Measurements from ENCODE around the gene GSE1. TPM values are rescaled to one million over a fixed set of nuclear protein-coding genes. Genes with fewer than 3 reads are reported as not detected.

GSE1 gene
- total RNA-seq, 3 donors from 2014 or later, result 52.3 to 105 (median 60.7) TPM

DNA sequence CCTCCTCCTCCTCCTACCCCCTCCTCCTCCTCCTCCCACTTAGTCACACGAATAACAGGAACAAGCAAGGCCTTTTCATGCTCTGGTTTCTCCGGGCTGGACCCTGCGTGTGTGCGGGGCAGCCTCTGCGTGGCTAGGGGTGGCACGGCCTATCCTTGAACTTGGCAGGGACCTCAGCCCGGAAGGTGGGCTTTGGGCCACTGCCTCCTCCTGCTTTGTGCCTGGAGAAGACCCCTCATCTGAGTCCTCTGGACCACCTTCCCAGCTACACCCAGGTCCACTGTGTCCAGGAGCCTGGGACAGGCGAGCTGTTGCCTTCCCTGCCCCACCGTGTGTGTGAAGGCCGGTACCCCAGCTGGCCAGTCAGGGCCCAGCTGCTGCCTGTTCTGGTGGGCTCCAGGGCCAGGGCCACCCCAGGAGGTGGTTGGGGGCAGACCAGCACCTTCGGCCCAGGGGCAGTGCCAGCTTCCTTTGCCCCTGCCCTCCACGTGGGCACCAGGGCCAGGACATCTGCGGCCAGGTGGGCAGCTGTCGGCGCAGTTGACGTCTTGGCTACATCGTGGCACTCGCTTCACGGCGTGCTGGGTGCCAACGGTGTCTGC is 40.3 kb downstream of the GSE1 start:
- Histone ChIP-seq H3K4me3 (no peak overlapping the region), H3K27me3 (no peaks in the 10 kb centered on the region), H3K9me3 (no peaks in the 10 kb centered on the region), H3K36me3 (no peaks in the 10 kb centered on the region), H3K4me1 (peaks cover 0 to 7% of the 10 kb centered on the region in 2 donors), H3K27ac (peak overlapping the region; percentile 62 to 85)
- TF ChIP-seq POLR2AphosphoS5 (IDR thresholded peaks at IDR 0.05) (no peak), CTCF (IDR thresholded peaks at IDR 0.05) (no peak), POLR2A (IDR thresholded peaks at IDR 0.05) (no peak)
- DNase-seq (ENCODE audit: low spot score in 2 of 2), result no peak
- intact Hi-C loops (cut with DNase I; ENCODE audit: low total_unique reads), result loop anchor here (5.0 kb wide), 1 partner anchor 946 kb away; no protein-coding TSS in a partner anchor

DNA sequence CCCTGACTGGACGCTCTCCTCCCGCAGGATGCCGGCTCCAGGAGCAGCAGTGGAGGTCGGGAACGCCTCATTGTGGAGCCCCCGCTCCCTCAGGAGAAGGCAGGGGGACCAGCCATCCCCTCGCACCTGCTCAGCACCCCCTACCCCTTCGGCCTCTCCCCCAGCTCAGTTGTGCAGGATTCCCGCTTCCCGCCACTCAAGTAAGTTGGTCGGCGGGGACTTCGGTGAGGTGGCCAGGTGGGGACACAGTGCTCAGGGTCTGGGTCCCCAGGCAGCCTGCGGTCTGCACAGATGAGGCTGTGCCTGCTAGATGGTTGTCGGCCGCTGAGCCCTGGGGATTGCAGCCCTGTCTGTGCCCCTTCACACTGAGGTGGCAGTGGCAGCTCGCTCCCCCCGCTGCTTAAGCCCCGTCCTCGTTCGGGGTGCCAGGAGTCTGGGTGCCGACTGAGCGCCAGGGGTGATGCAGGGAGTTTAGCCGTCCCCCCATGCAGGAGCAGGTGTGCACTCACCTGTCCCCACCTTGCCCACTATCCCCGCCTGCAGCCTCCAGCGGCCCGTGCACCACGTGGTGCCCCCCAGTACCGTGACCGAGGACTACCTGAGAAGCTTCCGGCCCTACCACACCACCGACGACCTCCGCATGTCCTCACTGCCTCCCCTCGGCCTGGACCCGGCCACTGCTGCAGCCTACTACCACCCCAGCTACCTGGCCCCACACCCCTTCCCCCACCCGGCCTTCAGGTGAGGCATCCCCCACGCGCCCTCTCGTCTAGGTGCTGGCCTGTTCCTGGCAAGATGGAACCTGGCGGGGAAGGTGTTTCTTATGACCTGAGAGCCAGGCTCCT is 41.4 kb downstream of the GSE1 start:
- Histone ChIP-seq H3K36me3 (no peaks in the 10 kb centered on the region), H3K27me3 (no peaks in the 10 kb centered on the region), H3K9me3 (no peaks in the 10 kb centered on the region), H3K4me3 (no peak overlapping the region), H3K4me1 (peaks cover 0 to 7% of the 10 kb centered on the region in 2 donors), H3K27ac (no peak overlapping the region)
- no peak for DNase-seq (ENCODE audit: low spot score in 2 of 2)
- TF ChIP-seq CTCF (IDR thresholded peaks at IDR 0.05) (no peak), POLR2AphosphoS5 (IDR thresholded peaks at IDR 0.05) (no peak), POLR2A (IDR thresholded peaks at IDR 0.05) (no peak)
- intact Hi-C loops (cut with DNase I; ENCODE audit: low total_unique reads), result loop anchor here (5.0 kb wide), 1 partner anchor 947 kb away; no protein-coding TSS in a partner anchor

DNA sequence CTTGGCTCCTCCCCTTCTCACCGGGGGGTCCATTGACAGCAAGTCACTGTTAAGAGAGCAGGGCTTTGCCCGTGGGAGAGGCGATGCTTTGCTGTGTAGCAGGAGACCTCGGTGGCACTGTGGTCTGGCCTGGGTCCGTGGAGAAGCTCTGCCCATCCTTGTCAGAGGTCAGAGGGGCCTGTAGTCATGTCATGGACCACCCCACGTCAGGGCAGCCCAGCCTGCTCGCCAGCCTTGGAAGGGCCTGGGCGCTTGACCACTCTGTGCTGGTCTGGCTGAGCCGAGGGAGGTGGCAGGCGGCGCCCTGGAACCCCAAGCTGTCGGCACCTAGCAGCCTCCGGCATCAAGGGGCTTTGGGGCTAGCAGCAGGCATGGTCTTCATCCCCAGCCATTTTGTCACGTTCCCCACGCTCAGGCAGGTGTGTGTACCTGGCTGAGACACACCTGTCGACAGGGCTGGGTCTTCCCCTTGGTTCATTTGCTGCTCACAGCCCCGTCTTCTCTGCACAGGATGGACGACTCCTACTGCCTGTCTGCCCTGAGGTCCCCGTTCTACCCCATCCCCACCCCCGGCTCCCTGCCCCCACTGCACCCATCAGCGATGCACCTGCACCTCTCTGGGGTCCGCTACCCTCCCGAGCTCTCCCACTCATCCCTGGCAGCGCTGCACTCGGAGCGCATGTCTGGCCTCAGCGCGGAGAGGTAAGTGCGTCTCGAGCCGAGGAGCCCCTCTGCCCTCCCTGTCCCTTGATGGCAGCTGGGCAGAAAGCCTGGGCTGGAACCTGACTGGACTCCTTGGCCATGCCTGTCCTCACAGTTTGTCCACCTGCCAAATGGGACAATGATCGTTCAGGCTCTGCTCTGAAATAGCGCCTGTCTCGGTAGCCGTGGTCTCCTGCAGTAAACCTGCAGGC is 42.4 kb downstream of the GSE1 start:
- H3K36me3 ChIP-seq, result no peaks in the 10 kb centered on the region
- H3K27ac ChIP-seq, result no peak overlapping the region
- TF ChIP-seq POLR2AphosphoS5 (IDR thresholded peaks at IDR 0.05) (no peak), CTCF (IDR thresholded peaks at IDR 0.05) (no peak), POLR2A (IDR thresholded peaks at IDR 0.05) (no peak)
- DNase-seq (ENCODE audit: low spot score in 2 of 2), result no peak
- no peak overlapping the region for H3K4me3 ChIP-seq
- intact Hi-C loops (cut with DNase I; ENCODE audit: low total_unique reads), result no loop called here
- H3K4me1 ChIP-seq, result peaks cover 3 to 7% of the 10 kb centered on the region in 2 donors
- no peaks in the 10 kb centered on the region for H3K9me3 ChIP-seq
- H3K27me3 ChIP-seq, result no peaks in the 10 kb centered on the region

- no peak for DNase-seq (ENCODE audit: low spot score in 2 of 2)
Observed at GRCh38 chr16:85656351-85657266, 43.5 kb downstream of the GSE1 start.

More at GRCh38 chr16:85656351-85657266, 43.5 kb downstream of the GSE1 start:
- no peaks in the 10 kb centered on the region for H3K9me3 ChIP-seq
- TF ChIP-seq POLR2A (IDR thresholded peaks at IDR 0.05), result no peak
- TF ChIP-seq CTCF (IDR thresholded peaks at IDR 0.05), result no peak
- no peak for TF ChIP-seq POLR2AphosphoS5 (IDR thresholded peaks at IDR 0.05)
- intact Hi-C loops (cut with DNase I; ENCODE audit: low total_unique reads), result no loop called here
- H3K36me3 ChIP-seq, result no peaks in the 10 kb centered on the region
- no peak overlapping the region for H3K4me3 ChIP-seq
- no peaks in the 10 kb centered on the region for H3K27me3 ChIP-seq
- no peak overlapping the region for H3K27ac ChIP-seq
- H3K4me1 ChIP-seq, result peaks cover 1 to 3% of the 10 kb centered on the region in 2 donors

Data from breast epithelium (tissue), 4 donors.